NCI-H128 (cell line): ENCODE data around the gene FHIP1A.

Source experiments
- DNase-seq: peaks from one replicate; lab custom pipeline; 2025; ENCODE audit not compliant: unreplicated experiment; lab: John Stamatoyannopoulos, UW

Gene FHIP1A

DNA sequence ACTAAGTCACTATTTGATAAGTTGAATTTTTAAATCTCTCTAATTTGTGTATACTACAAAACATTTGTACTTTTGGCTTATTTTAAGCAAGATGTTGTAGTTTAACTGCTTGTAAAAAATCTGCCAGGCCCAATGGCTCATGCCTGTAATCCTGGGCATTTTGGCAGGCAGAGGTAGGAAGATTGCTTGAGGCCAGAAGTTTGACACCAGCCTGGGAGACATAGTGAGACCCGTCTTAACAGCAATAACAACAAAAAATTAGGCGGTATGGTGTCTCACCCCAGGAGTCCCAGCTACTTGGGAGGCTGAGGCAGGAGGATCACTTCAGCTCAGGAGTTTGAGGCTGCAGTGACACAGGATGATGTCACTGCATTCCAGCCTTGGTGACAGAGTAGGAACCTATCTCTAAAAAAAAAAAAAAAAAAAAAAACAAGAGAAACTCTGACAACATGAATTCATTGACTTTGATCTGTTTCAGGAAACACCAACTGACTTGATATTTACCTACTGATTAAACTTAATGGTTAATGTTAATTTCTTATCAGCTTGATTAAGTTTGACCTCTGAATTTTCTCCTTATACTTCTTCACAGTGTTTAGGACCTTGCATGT is 8.9 kb downstream of the FHIP1A start:
- DNase-seq, result no peak

GRCh38 chr4:151418385-151418784 is 9.4 kb downstream of the FHIP1A start:
- DNase-seq, result no peak

DNA sequence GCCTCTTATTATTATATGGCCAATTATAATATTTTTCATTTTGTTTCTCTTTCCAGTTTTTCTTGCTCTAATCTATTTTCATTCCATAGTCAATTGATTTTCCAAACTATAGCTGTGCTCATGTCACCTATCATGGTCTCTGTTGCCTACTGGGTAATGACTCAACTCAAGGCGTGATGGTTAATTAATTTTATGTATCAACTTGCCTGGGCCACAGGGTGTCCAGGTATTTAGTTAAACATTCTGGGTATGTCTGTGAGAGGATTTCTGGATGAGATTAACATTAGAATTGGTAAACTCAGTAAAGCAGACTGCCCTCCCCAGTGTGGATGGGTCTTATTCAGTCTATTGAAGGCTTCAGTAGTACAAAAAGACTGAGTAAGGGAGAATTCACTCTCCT is 9.9 kb downstream of the FHIP1A start:
- no peak for DNase-seq

GRCh38 chr4:151420250-151420807 is 11.4 kb downstream of the FHIP1A start:
- DNase-seq, result no peak

DNA sequence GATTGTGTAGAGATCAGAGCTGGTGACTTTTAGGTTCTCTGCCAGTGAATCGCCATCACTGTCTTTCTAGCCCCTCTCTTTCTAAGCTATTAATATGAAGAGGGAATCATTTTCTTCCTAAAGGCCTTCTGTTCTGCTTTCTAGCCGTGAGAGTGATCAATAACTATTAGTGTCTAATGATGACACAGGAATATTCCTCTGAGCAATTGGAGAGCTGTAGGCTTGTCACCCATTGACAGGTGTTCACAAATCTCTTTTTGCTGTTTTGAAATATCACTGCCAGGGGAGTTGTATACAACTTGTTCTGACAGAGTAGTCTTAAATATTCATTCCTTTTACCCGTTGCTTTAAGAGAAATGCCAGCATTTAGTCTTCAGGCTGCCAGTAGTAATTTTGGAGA is 13.9 kb downstream of the FHIP1A start:
- DNase-seq, result no peak

DNA sequence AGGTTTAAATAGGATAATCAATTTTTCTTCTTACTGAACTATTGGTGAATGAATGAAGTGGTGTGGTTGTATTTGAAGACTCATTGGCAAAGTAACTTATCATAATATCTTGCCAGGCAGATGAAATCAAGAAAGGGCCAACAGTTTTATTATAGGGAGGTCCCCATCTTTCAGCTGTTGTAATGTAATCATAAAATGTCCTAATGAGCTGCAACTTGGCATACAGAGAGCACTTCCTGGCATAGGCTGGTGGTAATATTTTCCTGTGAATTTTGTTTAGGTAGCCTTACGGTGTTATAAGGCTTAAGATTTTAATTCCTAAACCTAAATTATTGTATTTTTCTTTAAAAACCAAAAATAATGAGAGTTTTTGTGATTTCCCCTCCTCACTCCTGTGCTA is 17.5 kb downstream of the FHIP1A start:
- DNase-seq, result no peak

- DNase-seq, result no peak
These were observed 18.3 kb downstream of the FHIP1A start for GRCh38 chr4:151427266-151427665.

- DNase-seq, result no peak
These were observed 19.4 kb downstream of the FHIP1A start for GRCh38 chr4:151428346-151428745.

DNA sequence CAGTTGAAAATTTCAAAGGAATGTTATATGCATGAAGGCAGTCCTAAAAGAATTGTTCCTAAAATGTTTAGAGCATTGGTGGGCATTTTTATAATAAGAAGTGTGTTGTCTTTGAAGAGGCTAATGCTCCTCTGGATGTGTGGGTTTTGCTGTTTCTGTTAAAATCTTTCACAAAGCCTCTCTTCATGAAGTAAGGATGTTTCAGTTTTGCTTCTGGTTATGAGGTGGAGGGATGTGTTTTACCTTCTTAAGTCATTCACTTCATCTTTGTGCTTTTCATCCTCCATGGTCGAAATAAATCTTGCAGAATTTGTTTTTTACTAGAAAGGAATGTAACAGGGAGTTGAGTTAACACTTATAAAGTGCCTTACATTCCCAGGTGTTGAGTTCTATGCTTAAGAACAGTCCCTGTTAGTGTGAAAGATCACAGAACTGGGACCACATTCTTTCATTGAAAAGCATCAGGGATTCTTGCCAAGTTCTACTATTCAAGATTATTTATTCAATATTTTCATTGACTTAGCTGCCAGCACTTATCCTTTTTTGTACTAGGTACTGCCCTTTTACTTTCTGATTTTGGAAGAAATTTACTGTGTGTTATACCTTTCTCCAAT is 21.1 kb downstream of the FHIP1A start:
- DNase-seq, result no peak

DNA sequence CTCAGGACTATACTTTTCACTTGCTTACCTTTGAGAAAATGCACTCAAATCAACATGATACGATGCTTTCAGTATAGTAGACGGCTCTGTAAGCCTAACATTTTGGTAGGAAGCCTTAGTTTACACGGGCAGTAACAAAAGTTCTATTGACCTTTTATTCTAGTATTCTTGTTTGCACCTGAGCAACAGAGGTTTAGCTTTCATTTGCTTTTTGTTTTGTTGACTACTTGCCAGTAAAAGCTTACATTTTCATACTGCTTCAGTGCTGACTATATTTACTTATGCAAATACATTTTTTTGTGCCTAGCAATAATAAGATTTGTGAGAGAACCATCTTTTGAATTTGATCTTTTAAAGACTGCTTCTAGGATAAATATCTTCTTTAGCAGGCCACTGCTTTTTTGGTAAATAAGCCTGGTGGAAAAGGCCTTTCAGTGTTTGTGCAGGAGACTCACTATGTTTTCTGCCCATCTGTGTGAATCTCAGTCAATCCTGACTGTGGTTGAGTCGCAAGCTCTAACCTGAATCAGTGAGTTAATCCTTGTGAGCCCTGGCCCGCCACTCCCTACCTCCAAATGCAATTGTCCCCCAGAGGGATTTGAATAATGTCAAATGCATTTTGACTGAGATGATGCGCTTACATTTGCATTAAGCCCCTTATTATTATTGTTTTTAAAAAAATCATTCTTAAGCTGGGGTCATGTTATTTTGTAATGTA is 21.9 kb downstream of the FHIP1A start:
- DNase-seq, result no peak

GRCh38 chr4:151431728-151432127 is 22.8 kb downstream of the FHIP1A start:
- no peak for DNase-seq

- DNase-seq, result no peak
These were observed 23.7 kb downstream of the FHIP1A start for GRCh38 chr4:151432654-151433053.

DNA sequence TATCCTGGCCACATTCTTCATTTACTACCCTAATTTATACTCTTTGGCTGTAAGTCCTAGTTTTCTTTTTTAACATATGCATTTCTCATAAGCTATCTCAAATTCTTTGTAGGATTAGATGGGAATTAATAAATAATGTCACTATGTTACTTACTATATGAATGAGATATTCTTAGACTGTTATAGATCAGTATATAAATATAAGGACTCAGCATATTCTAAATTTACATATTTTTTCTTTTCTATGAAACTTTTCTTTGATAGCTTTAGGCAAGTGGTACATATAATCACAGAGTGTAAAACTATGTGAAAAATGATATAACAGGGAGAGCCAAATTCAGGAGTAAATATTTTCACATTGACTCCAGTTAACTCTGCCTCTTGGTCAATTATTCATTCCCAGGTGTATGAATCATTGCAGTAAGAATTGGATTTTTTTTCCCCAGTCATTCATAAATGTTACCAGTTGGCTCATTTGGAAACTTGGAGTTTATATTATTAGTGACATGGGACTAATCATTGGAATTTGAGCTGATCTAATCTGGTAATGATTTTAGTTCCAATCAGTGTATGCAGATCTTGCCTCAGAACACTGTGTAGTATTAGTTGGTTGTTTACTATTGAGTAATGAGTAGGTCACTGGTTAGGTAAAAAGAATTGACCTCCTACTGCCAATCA is 25.3 kb downstream of the FHIP1A start:
- no peak for DNase-seq

GRCh38 chr4:151436093-151436518 is 27.1 kb downstream of the FHIP1A start:
- DNase-seq, result no peak

DNA sequence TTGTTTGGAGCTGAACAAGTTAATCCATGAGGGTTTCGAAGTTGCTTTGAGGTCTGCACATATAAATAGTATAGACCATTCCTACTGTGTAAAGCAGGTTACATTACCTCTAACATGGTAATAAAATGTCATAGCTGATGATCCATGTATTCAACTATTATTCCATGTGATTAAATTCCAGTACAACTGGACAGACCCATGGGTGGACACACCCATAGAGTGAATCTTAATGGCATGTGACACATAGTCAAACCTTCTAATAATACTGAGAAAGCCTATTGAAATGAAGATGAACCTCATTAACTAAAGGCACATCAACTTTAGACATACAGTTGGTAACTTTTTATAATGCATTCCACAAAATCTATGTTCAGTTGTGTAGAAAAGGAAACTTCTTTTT is 28.5 kb downstream of the FHIP1A start:
- DNase-seq, result no peak

- no peak for DNase-seq
These were observed 29.2 kb downstream of the FHIP1A start for GRCh38 chr4:151438154-151438553.

DNA sequence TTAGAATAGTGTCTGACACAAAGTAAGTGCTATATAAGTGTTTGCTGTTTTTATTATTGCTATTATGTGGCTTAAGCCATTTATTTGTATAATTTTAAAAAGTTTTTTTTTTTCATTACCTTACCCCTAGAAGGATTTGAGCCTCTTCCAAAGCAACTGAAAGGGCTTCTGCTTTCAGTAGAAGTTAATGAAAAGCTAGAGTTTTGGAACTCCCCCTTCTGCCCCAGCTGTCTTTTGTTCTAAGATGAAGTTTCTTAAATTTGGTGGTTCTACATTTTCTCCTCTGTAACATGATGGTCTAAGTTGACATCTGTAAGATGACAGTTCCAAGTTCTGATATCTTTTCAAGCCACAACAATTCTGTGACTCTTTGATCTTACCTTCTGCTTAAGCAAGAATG is 30.3 kb downstream of the FHIP1A start:
- DNase-seq, result no peak

GRCh38 chr4:151442002-151442401 is 33.0 kb downstream of the FHIP1A start:
- no peak for DNase-seq

- DNase-seq, result no peak
These were observed 34.3 kb downstream of the FHIP1A start for GRCh38 chr4:151443247-151443646.

- no peak for DNase-seq
These were observed 34.8 kb downstream of the FHIP1A start for GRCh38 chr4:151443752-151444151.

DNA sequence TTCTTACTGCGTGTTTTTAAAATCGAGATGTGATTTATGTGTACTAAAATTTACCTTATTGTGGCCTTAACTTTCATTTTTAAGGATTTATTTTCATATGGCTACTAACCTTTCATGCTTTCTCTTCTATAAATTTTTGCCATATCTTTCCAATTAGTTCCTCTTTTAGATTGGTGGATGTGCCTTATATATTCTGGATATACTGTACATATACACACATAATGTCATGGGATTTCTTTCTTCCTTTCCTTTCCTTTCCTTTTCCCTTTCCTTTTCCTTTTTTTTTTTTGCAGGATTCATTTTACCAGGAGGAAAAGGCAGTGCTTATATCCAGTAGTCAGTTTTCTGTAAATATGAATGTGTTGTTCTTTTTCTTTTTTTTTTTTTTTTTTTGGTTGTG is 37.2 kb downstream of the FHIP1A start:
- no peak for DNase-seq

- no peak for DNase-seq
These were observed 45.5 kb downstream of the FHIP1A start for GRCh38 chr4:151454513-151454912.
